Stomach smooth muscle (tissue), 2 donors: ENCODE results near the gene THAP4.

Experiments
- H3K27ac ChIP-seq: one replicate; pipeline ENCODE4 v1.7.0; 2013; ENCODE audit warnings: mild to moderate bottlenecking, low read length, inconsistent platforms
- H3K27me3 ChIP-seq, 2 donors: one replicate each; pipeline ENCODE4 v1.7.0; 2013; ENCODE audit warnings: low read length in 2 of 2; ENCODE audit not compliant: insufficient read depth in 2 of 2, control insufficient read depth in 1 of 2
- H3K36me3 ChIP-seq, 2 donors: one replicate each; pipeline ENCODE4 v1.7.0; 2013; ENCODE audit warnings: low read length in 2 of 2; ENCODE audit not compliant: control insufficient read depth in 2 of 2, insufficient read depth in 2 of 2
- H3K4me1 ChIP-seq: one replicate; pipeline ENCODE4 v1.7.0; 2013; ENCODE audit warnings: low read length; ENCODE audit not compliant: control insufficient read depth, insufficient read depth
- H3K4me3 ChIP-seq, 2 donors: one replicate each; pipeline ENCODE4 v1.7.0; 2013; ENCODE audit warnings: low read length in 2 of 2
- H3K9ac ChIP-seq, 2 donors: one replicate each; pipeline ENCODE4 v1.7.0; 2013; ENCODE audit warnings: low read length in 2 of 2, mild to moderate bottlenecking in 1 of 2
- H3K9me3 ChIP-seq, 2 donors: one replicate each; pipeline ENCODE4 v1.7.0; 2013; ENCODE audit warnings: low read length in 2 of 2; ENCODE audit not compliant: control insufficient read depth in 2 of 2
- donor health status: healthy.
- donor health status: Pancreatic carcinoma.

The THAP4 gene

GRCh38 chr2:241673797-241674725 lies 37.1 kb upstream of the THAP4 start:
- Histone ChIP-seq H3K27me3 (no peaks in the 10 kb centered on the region), H3K9ac (no peak overlapping the region), H3K4me3 (no peak overlapping the region), H3K4me1 (peaks cover 5% of the 10 kb centered on the region), H3K9me3 (no peaks in the 10 kb centered on the region), H3K27ac (no peak overlapping the region), H3K36me3 (peaks cover 25 to 34% of the 10 kb centered on the region in 2 donors)

DNA sequence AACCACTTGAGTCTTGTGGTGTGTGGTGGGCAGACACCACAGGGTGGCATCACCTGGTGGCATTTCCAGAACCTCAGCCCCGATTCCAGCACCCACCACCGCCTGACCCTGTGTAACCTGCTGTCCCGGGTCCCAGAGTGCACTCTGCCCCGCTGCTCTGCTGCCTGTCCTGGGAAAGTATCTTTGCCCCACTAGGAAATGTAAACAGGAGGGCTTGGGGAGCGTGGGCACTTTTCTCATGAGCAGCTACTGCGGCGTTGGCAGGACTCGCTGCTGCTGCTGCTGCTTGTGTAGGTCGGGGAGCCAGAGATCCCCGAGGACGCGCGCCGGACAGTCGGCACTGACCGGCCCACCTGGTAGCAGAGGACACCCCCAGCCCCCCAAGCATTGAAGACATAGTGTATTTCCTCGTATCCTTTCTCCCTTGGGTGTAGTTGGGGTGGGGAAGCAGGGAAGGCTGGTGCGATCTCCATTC lies 36.3 kb upstream of the THAP4 start:
- no peaks in the 10 kb centered on the region for H3K27me3 ChIP-seq
- H3K9me3 ChIP-seq: no peaks in the 10 kb centered on the region
- no peak overlapping the region for H3K4me3 ChIP-seq
- H3K4me1 ChIP-seq: peaks cover 5% of the 10 kb centered on the region
- H3K9ac ChIP-seq: no peak overlapping the region
- no peak overlapping the region for H3K27ac ChIP-seq
- H3K36me3 ChIP-seq: peaks cover 29 to 36% of the 10 kb centered on the region in 2 donors

GRCh38 chr2:241672243-241673188 lies 35.6 kb upstream of the THAP4 start:
- Histone ChIP-seq H3K27ac (no peak overlapping the region), H3K36me3 (peaks cover 36 to 40% of the 10 kb centered on the region in 2 donors), H3K27me3 (no peaks in the 10 kb centered on the region), H3K4me3 (no peak overlapping the region), H3K9me3 (no peaks in the 10 kb centered on the region), H3K9ac (no peak overlapping the region), H3K4me1 (peaks cover 5% of the 10 kb centered on the region)

DNA sequence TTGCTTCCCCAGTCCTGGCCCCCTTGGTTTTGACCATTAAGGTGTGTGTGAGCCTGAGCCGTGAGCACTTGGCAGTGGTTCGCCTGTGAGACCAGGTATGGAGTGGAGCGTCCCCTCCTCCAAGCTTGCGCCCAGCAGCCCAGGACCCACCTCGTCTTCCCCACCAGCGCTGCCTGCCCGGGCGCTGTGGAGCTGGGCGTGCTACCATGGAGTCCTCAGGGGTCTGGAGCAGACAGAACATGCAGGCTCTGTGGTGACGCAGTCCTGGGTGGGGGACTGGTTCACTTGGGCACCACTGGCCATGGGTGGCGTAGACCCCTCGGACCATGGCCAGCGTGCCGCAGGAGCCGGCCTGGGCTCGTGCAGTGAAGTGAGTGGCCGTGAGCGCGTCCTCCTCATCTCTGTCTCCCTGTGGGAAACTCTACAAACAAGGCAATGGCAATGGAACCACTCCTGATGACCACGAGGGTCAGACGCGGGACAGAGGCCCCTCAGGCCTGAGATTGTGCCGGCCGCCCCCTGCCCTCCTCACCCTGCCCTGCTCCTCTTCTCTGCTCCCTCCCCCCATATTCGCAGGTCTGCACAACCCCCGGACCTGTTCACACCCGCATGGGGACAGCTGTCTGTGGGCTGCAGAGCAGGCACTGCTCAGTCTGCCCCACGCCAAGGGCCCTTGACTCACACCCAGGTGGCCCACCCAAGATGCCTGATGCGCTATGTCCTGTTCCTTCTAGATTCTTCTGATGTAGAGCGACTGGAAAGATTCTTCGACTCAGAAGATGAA lies 34.7 kb upstream of the THAP4 start:
- Histone ChIP-seq H3K36me3 (peaks cover 38 to 42% of the 10 kb centered on the region in 2 donors), H3K4me3 (no peak overlapping the region), H3K27ac (no peak overlapping the region), H3K9ac (no peak overlapping the region), H3K27me3 (no peaks in the 10 kb centered on the region), H3K9me3 (no peaks in the 10 kb centered on the region), H3K4me1 (peaks cover 5% of the 10 kb centered on the region)

GRCh38 chr2:241670333-241671110 lies 33.6 kb upstream of the THAP4 start:
- Histone ChIP-seq H3K9me3 (no peaks in the 10 kb centered on the region), H3K9ac (no peak overlapping the region), H3K36me3 (peaks cover 41 to 43% of the 10 kb centered on the region in 2 donors), H3K27ac (no peak overlapping the region), H3K27me3 (no peaks in the 10 kb centered on the region), H3K4me1 (peaks cover 5% of the 10 kb centered on the region), H3K4me3 (no peak overlapping the region)

- Histone ChIP-seq H3K36me3 (peaks cover 36 to 43% of the 10 kb centered on the region in 2 donors), H3K9ac (no peak overlapping the region), H3K27me3 (no peaks in the 10 kb centered on the region), H3K9me3 (no peaks in the 10 kb centered on the region), H3K27ac (no peak overlapping the region), H3K4me1 (no peaks in the 10 kb centered on the region), H3K4me3 (no peak overlapping the region)
Measured at GRCh38 chr2:241668839-241669238, 31.9 kb upstream of the THAP4 start.

DNA sequence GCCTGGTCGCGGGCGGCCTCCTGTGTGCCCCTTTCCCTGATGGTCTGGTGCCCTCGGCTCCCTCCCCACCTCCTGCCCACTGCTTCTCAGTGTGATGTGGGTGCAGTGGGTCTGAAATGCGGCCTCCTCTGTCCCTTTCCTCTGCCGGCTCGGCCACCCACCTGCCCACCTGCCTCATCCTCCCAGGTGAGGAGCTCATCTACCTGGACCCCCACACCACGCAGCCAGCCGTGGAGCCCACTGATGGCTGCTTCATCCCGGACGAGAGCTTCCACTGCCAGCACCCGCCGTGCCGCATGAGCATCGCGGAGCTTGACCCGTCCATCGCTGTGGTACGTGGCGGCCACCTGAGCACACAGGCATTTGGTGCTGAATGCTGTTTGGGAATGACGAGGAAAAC lies 31.4 kb upstream of the THAP4 start:
- Histone ChIP-seq H3K4me1 (no peaks in the 10 kb centered on the region), H3K4me3 (no peak overlapping the region), H3K9ac (no peak overlapping the region), H3K36me3 (peaks cover 36 to 43% of the 10 kb centered on the region in 2 donors), H3K27me3 (no peaks in the 10 kb centered on the region), H3K9me3 (no peaks in the 10 kb centered on the region), H3K27ac (no peak overlapping the region)

DNA sequence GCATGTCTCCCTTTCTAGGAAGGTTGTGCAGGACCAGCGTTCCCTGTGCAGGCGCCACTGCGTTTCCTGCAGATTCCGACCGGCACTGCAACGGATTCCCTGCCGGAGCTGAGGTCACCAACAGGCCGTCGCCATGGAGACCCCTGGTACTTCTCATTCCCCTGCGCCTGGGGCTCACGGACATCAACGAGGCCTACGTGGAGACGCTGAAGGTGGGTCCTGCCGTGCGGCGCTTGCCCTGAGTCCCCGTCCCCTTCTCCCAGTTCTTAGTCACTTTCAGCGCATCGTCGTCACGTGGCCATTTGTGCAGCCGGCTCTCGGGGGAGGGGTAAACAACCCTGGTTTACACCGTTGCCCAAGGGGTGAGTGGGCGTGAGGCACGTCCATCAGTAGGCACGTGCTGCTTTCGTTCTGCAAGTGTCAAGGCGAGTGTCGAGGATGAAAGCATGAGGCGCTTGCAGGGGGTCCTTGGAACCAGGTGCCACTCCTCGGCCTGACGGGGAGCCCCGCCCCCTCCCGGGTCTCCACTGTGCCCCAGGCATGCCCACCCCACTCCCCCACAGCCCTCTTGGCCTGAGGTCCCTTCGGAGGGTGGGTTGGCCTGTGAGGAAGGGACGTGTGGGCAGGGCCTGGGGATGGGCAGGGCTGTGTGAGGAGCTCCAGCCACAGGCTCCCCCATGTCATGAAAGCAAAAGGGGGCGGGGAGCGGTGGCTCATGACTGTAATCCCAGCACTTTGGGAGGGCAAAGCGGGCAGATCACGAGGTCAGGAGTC lies 29.9 kb upstream of the THAP4 start:
- Histone ChIP-seq H3K4me1 (no peaks in the 10 kb centered on the region), H3K27me3 (no peaks in the 10 kb centered on the region), H3K9me3 (no peaks in the 10 kb centered on the region), H3K36me3 (peaks cover 39 to 41% of the 10 kb centered on the region in 2 donors), H3K27ac (no peak overlapping the region), H3K4me3 (no peak overlapping the region), H3K9ac (no peak overlapping the region)

GRCh38 chr2:241665731-241666440 lies 28.9 kb upstream of the THAP4 start:
- Histone ChIP-seq H3K27me3 (no peaks in the 10 kb centered on the region), H3K4me1 (no peaks in the 10 kb centered on the region), H3K9ac (no peak overlapping the region), H3K4me3 (no peak overlapping the region), H3K36me3 (peaks cover 36 to 48% of the 10 kb centered on the region in 2 donors), H3K27ac (no peak overlapping the region), H3K9me3 (no peaks in the 10 kb centered on the region)
